H1 (cell line): Measurements from ENCODE around the gene KRTAP1-3.

ENCODE experiments used
- CHD2 ChIP-seq: IDR thresholded peaks from 2 replicates; pipeline ENCODE4 v1.6.1; 2012; ENCODE audit warnings: low read length, improper control_type of control experiment
- EP300 ChIP-seq, 2 experiments: IDR thresholded peaks; 1 replicate in 1 of 2; 2 replicates in 1 of 2; pipeline ENCODE4 v1.6.1; 2011 to 2012; ENCODE audit warnings: low read depth in 2 of 2, low read length in 2 of 2, mild to moderate bottlenecking in 2 of 2, borderline replicate concordance in 1 of 2, inconsistent platforms in 1 of 2, moderate library complexity in 1 of 2
- EZH2 ChIP-seq: fragments of 200-600 bp; sonication (generic); IDR thresholded peaks from 2 replicates; pipeline ENCODE4 v1.7.1; 2012; ENCODE audit warnings: low read depth, mild to moderate bottlenecking, moderate library complexity, low read length, inconsistent platforms; ENCODE audit not compliant: severe bottlenecking
- HDAC6 ChIP-seq: IDR thresholded peaks from one replicate; pipeline ENCODE4 v1.7.1; 2012; ENCODE audit warnings: low read depth, mild to moderate bottlenecking, inconsistent platforms, low read length, moderate library complexity
- JUN ChIP-seq: IDR thresholded peaks from 2 replicates; pipeline ENCODE4 v1.6.1; 2011; ENCODE audit warnings: low read depth, mild to moderate bottlenecking, improper control_type of control experiment, low read length
- NANOG ChIP-seq: IDR thresholded peaks from 2 replicates; pipeline ENCODE4 v1.6.1; 2011; ENCODE audit warnings: low read length, low read depth, mild to moderate bottlenecking, inconsistent platforms; ENCODE audit not compliant: insufficient read depth, poor library complexity, severe bottlenecking
- POLR2A ChIP-seq, 2 experiments: IDR thresholded peaks; 1 replicate in 1 of 2; 2 replicates in 1 of 2; pipeline ENCODE4 v1.6.1; 2011; ENCODE audit warnings: low read depth in 2 of 2, low read length in 2 of 2, mild to moderate bottlenecking in 2 of 2; ENCODE audit errors: control extremely low read depth in 1 of 2
- YY1 ChIP-seq: IDR thresholded peaks from 2 replicates; pipeline ENCODE4 v1.6.1; 2011; ENCODE audit warnings: low read depth, mild to moderate bottlenecking, low read length
- ZNF274 ChIP-seq: IDR thresholded peaks from 2 replicates; pipeline ENCODE4 v1.7.0; 2012; ENCODE audit warnings: low read length, borderline replicate concordance; ENCODE audit errors: extremely low read depth
- TF ChIP-seq, protein P1 (sequence below), 3 experiments: IDR thresholded peaks; 1 replicate in 2 of 3; 2 replicates in 1 of 3; pipeline versions ENCODE4 v1.5.1 to v1.6.1; 2011; ENCODE audit warnings: low read length in 3 of 3, mild to moderate bottlenecking in 3 of 3, inconsistent platforms in 2 of 3, low read depth in 1 of 3, moderate library complexity in 1 of 3; ENCODE audit not compliant: insufficient read depth in 1 of 3; ENCODE audit errors: control extremely low read depth in 1 of 3
- TF ChIP-seq, protein P2 (sequence below): IDR thresholded peaks from 2 replicates; pipeline ENCODE4 v1.6.1; 2012; ENCODE audit warnings: inconsistent platforms

DNA sequence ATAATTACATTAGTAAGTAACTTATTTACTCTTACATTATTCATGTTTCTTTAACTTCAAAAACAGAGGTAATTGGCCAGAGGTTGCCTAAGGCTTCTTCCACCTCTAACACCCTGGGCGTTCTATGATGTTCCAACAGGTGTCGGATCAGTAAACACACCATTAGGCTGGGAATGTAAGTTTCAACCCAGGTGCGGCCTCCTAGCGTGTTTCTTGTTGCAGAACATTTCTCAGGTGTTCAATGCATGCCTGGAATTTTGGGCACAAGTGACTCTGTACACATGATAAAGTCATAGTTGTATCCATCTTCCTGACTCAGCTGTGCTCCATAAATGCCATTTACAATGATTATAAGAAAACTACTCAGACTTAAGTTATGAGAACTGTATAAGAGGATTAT is 19.4 kb upstream of the KRTAP1-3 start:
- TF ChIP-seq EP300 (IDR thresholded peaks at IDR 0.05; ENCODE audit: borderline replicate concordance in 1 of 2, low read depth in 2 of 2, low read length in 2 of 2) (no peak), ZNF274 (no peak), JUN (no peak), HDAC6 (no peak), POLR2A (IDR thresholded peaks at IDR 0.05; ENCODE audit: control extremely low read depth in 1 of 2, low read depth in 2 of 2, low read length in 2 of 2) (no peak), CHD2 (no peak), EZH2 (no peak), YY1 (no peak), NANOG (no peak)
- TF ChIP-seq, protein P1, sequence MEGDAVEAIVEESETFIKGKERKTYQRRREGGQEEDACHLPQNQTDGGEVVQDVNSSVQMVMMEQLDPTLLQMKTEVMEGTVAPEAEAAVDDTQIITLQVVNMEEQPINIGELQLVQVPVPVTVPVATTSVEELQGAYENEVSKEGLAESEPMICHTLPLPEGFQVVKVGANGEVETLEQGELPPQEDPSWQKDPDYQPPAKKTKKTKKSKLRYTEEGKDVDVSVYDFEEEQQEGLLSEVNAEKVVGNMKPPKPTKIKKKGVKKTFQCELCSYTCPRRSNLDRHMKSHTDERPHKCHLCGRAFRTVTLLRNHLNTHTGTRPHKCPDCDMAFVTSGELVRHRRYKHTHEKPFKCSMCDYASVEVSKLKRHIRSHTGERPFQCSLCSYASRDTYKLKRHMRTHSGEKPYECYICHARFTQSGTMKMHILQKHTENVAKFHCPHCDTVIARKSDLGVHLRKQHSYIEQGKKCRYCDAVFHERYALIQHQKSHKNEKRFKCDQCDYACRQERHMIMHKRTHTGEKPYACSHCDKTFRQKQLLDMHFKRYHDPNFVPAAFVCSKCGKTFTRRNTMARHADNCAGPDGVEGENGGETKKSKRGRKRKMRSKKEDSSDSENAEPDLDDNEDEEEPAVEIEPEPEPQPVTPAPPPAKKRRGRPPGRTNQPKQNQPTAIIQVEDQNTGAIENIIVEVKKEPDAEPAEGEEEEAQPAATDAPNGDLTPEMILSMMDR (IDR thresholded peaks at IDR 0.05; ENCODE audit: control extremely low read depth in 1 of 3, insufficient read depth in 1 of 3, low read depth in 1 of 3, low read length in 3 of 3), result no peak
- TF ChIP-seq, protein P2, sequence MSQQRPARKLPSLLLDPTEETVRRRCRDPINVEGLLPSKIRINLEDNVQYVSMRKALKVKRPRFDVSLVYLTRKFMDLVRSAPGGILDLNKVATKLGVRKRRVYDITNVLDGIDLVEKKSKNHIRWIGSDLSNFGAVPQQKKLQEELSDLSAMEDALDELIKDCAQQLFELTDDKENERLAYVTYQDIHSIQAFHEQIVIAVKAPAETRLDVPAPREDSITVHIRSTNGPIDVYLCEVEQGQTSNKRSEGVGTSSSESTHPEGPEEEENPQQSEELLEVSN, result no peak
